B cell (primary cell): Measurements from ENCODE around the gene ZSWIM3. TPM values are rescaled to one million over a fixed set of nuclear protein-coding genes. Genes with fewer than 3 reads are reported as not detected.

Experiments
- ATAC-seq: fragments of 200-7000 bp; cut with Tn5 transposase; one replicate; pipeline ENCODE4 v1.10.0; 2021; ENCODE audit warnings: low read depth, mild to moderate bottlenecking, moderate number of reproducible peaks, moderate library complexity
- CTCF ChIA-PET: fragments of 350-600 bp; sonication (Branson Sonifier 250); formaldehyde crosslinking; loops from one replicate; lab custom pipeline; 2021; ENCODE audit warnings: antibody characterized with exemption, inconsistent platforms; lab: Charles Lee
- POLR2A ChIA-PET: fragments of 350-600 bp; sonication (Branson Sonifier 250); formaldehyde crosslinking; loops from one replicate; lab custom pipeline; 2021; ENCODE audit warnings: antibody characterized with exemption; lab: Charles Lee
- DNase-seq: peaks from one replicate; pipeline ENCODE4 v3.0.0; 2013
- H2AFZ ChIP-seq: 2 replicates; pipeline ENCODE4 v1.6.1; 2012; ENCODE audit warnings: mild to moderate bottlenecking, low read depth, low read length; ENCODE audit not compliant: insufficient read depth, poor library complexity, severe bottlenecking
- H3K27ac ChIP-seq, 2 donors: 1 replicate in 1 of 2; 2 replicates in 1 of 2; pipeline ENCODE4 v1.5.1; 2012 to 2013; ENCODE audit warnings: low read length in 2 of 2, mild to moderate bottlenecking in 2 of 2, moderate library complexity in 1 of 2
- H3K27me3 ChIP-seq, 4 experiments: fragments of 200-600 bp in 1 of 4; sonication (generic) in 1 of 4; replicated peaks in 1 of 4; 1 replicate in 2 of 4; 2 replicates in 2 of 4; pipeline versions ENCODE4 v1.6.1 to v1.7.0; 2013 to 2016; ENCODE audit warnings: low read length in 3 of 4, mild to moderate bottlenecking in 2 of 4, mixed read lengths in 1 of 4, moderate library complexity in 1 of 4; ENCODE audit not compliant: insufficient read depth in 4 of 4, control insufficient read depth in 3 of 4; ENCODE audit errors: control extremely low read depth in 1 of 4
- H3K36me3 ChIP-seq, 2 experiments: replicated peaks in 1 of 2; 1 replicate in 1 of 2; 2 replicates in 1 of 2; pipeline versions ENCODE4 v1.6.1 to v1.7.1; 2013; ENCODE audit warnings: low read length in 1 of 2; ENCODE audit not compliant: insufficient read depth in 2 of 2, control insufficient read depth in 1 of 2; ENCODE audit errors: control extremely low read depth in 1 of 2, extremely low read depth in 1 of 2
- H3K4me1 ChIP-seq, 2 donors: fragments of 200-600 bp in 1 of 2; sonication (generic) in 1 of 2; 1 replicate in 1 of 2; 2 replicates in 1 of 2; pipeline versions ENCODE4 v1.5.1 to v1.6.1; 2013 to 2017; ENCODE audit warnings: low read length in 2 of 2; ENCODE audit not compliant: control insufficient read depth in 2 of 2, insufficient read depth in 2 of 2
- H3K4me2 ChIP-seq: replicated peaks from 2 replicates; pipeline ENCODE3; 2012; ENCODE audit warnings: mild to moderate bottlenecking, low read depth, low read length; ENCODE audit not compliant: poor library complexity, severe bottlenecking
- H3K4me3 ChIP-seq, 5 experiments: fragments of 200-600 bp in 1 of 5; sonication (generic) in 1 of 5; 1 replicate in 3 of 5; 2 replicates in 2 of 5; pipeline versions ENCODE4 v1.5.1 to v1.7.0; 2011 to 2016; ENCODE audit warnings: low read length in 4 of 5, mild to moderate bottlenecking in 4 of 5, low read depth in 2 of 5, control low read depth in 1 of 5, moderate library complexity in 1 of 5; ENCODE audit not compliant: insufficient read depth in 1 of 5; ENCODE audit errors: control extremely low read depth in 1 of 5, extremely low read depth in 1 of 5
- H3K79me2 ChIP-seq: fragments of 200-600 bp; sonication (generic); one replicate; pipeline ENCODE4 v1.6.0; 2016; ENCODE audit warnings: low read length; ENCODE audit not compliant: control insufficient read depth, insufficient read depth
- H3K9ac ChIP-seq: fragments of 200-600 bp; sonication (generic); 2 replicates; pipeline ENCODE4 v1.6.1; 2017; ENCODE audit warnings: mild to moderate bottlenecking, low read length, moderate library complexity
- H3K9me3 ChIP-seq, 3 donors: one replicate each; pipeline versions ENCODE4 v1.6.1 to v1.7.1; 2013; ENCODE audit warnings: low read length in 2 of 3; ENCODE audit not compliant: control insufficient read depth in 2 of 3, insufficient read depth in 1 of 3; ENCODE audit errors: control extremely low read depth in 1 of 3
- H4K20me1 ChIP-seq: 2 replicates; pipeline ENCODE4 v1.6.0; 2012; ENCODE audit warnings: mild to moderate bottlenecking, low read length; ENCODE audit not compliant: insufficient read depth, control insufficient read depth, poor library complexity, severe bottlenecking
- H3K27ac Mint-ChIP-seq: one replicate; pipeline ENCODE4 v1.8.0; 2021; ENCODE audit warnings: mixed read lengths
- H3K27me3 Mint-ChIP-seq: one replicate; pipeline ENCODE4 v1.8.0; 2021; ENCODE audit warnings: mixed read lengths
- H3K4me1 Mint-ChIP-seq: one replicate; pipeline ENCODE4 v1.8.0; 2021; ENCODE audit warnings: mixed read lengths
- H3K4me3 Mint-ChIP-seq: one replicate; pipeline ENCODE4 v1.8.0; 2021; ENCODE audit warnings: mixed read lengths
- H3K9me3 Mint-ChIP-seq: one replicate; pipeline ENCODE4 v1.8.0; 2022; ENCODE audit warnings: mixed read lengths; ENCODE audit not compliant: insufficient read depth
- CTCF ChIP-seq: fragments of 200-600 bp; IDR thresholded peaks from one replicate; pipeline ENCODE4 v1.8.0; 2022; ENCODE audit warnings: antibody characterized with exemption, mild to moderate bottlenecking
- EZH2 ChIP-seq: IDR thresholded peaks from 2 replicates; pipeline ENCODE4 v1.6.1; 2012; ENCODE audit warnings: borderline replicate concordance, low read depth, mild to moderate bottlenecking, moderate library complexity, low read length; ENCODE audit not compliant: insufficient read depth, poor library complexity, severe bottlenecking
- WGBS: methylation state at CpG from one replicate; pipeline ENCODE4 v1.1.5; 2013; ENCODE audit warnings: missing lambda C conversion rate; ENCODE audit not compliant: insufficient coverage; 5-methylcytosine and 5-hydroxymethylcytosine counted together
- intact Hi-C: fragments of 100-400 bp; cut with micrococcal nuclease; formaldehyde crosslinking; loops from one replicate; pipeline ENCODE4 v1.10.0; 2022
- polyA plus RNA-seq: library from polyadenylated mRNA; depleted of rRNA; stranded (reverse); fragments of >200 nt; gene quantifications from 2 replicates; pipeline ENCODE4 v1.2.3, GENCODE V29; 2012
- total RNA-seq, 2 donors: library from RNA; stranded (reverse); fragments of 120-200 nt in 1 of 2; gene quantifications; 1 replicate in 1 of 2; 2 replicates in 1 of 2; pipeline versions ENCODE4 v1.2.3 to v1.2.4, GENCODE V29; 2013 to 2022

ZSWIM3 gene
- total and polyA plus RNA-seq, 2 donors (not counting 1 experiment from before 2014, with no cell fraction given), result 4.0 to 7.1 TPM

GRCh38 chr20:45832619-45833018 lies 24.8 kb upstream of the ZSWIM3 start:
- ChIA-PET CTCF (interaction anchor here (1.1 kb wide), 1 partner anchor 9 kb away, joined by 5 read pairs; no protein-coding TSS in a partner anchor), POLR2A (interaction anchor here (2.1 kb wide), 1 partner anchor 10 kb away, joined by 5 read pairs; no protein-coding TSS in a partner anchor)
- no peak overlapping the region for H3K27ac Mint-ChIP-seq
- no peaks in the 10 kb centered on the region for H4K20me1 ChIP-seq
- DNase-seq (no peak), ATAC-seq (no peak)
- no peaks in the 10 kb centered on the region for H3K27me3 Mint-ChIP-seq
- peak overlapping the region; percentile 83 for H3K4me3 Mint-ChIP-seq
- peaks cover 6 to 18% of the 10 kb centered on the region in 2 donors for H3K4me1 ChIP-seq
- no peak overlapping the region for H2AFZ ChIP-seq
- H3K4me2 ChIP-seq, result no peak overlapping the region
- H3K4me3 ChIP-seq, result no peak overlapping the region
- H3K27ac ChIP-seq, result no peak overlapping the region
- H3K27me3 ChIP-seq, result no peaks in the 10 kb centered on the region
- intact Hi-C loops, result no loop called here
- no peak overlapping the region for H3K9ac ChIP-seq
- TF ChIP-seq EZH2 (no peak), CTCF (no peak)
- no peaks in the 10 kb centered on the region for H3K9me3 Mint-ChIP-seq
- H3K9me3 ChIP-seq, result no peaks in the 10 kb centered on the region
- H3K36me3 ChIP-seq, result no peaks in the 10 kb centered on the region
- 56% methylated on average over 1 of the region's 4 CpGs for WGBS
- peaks cover 12% of the 10 kb centered on the region for H3K4me1 Mint-ChIP-seq
- H3K79me2 ChIP-seq, result no peaks in the 10 kb centered on the region

GRCh38 chr20:45833030-45833882 lies 24.2 kb upstream of the ZSWIM3 start, which contains the start of gene SNX21:
TSS of gene SNX21 (plus strand) at chr20:45833799. CDS start at chr20:45833920, 121 bp downstream.
- 0% methylated on average over 28 of the region's 35 CpGs for WGBS
- peak within 1 kb of the TSS; percentile 98 for H3K4me2 ChIP-seq
- peaks cover 6 to 18% of the 10 kb centered on the region in 2 donors for H3K4me1 ChIP-seq
- H3K27me3 Mint-ChIP-seq, result no peaks in the 10 kb centered on the region
- no peaks in the 10 kb centered on the region for H4K20me1 ChIP-seq
- peak; percentile 77 for ATAC-seq
- DNase-seq, result peak; percentile 48
- intact Hi-C loops, result no loop called here
- H3K9me3 ChIP-seq, result no peaks in the 10 kb centered on the region
- no peaks in the 10 kb centered on the region for H3K79me2 ChIP-seq
- peak within 1 kb of the TSS; percentile 81 for H3K9ac ChIP-seq
- no peaks in the 10 kb centered on the region for H3K36me3 ChIP-seq
- POLR2A ChIA-PET, result interaction anchor here (2.1 kb wide), 1 partner anchor 9 kb away, joined by 5 read pairs; no protein-coding TSS in a partner anchor
- no peaks in the 10 kb centered on the region for H3K27me3 ChIP-seq
- H3K4me3 Mint-ChIP-seq, result peak within 1 kb of the TSS; percentile 83
- peak within 1 kb of the TSS; percentile 53 for H3K27ac Mint-ChIP-seq
- TF ChIP-seq EZH2 (no peak), CTCF (no peak)
- CTCF ChIA-PET, result interaction anchor here (0.7 to 1.1 kb wide), 3 partner anchors 10 to 128 kb away, joined by 3 to 5 read pairs (median 4); no protein-coding TSS in a partner anchor
- H3K27ac ChIP-seq, result peak within 1 kb of the TSS in 1 of 2 donors; percentile 55
- H3K9me3 Mint-ChIP-seq, result no peaks in the 10 kb centered on the region
- H3K4me3 ChIP-seq, result peak within 1 kb of the TSS; percentile 47 to 82 (median 67)
- peak within 1 kb of the TSS; percentile 93 for H2AFZ ChIP-seq
- peaks cover 12% of the 10 kb centered on the region for H3K4me1 Mint-ChIP-seq
